Upper lobe of right lung (tissue), 1 donor: ENCODE measurements around the gene UST. TPM values are rescaled to one million over a fixed set of nuclear protein-coding genes. Genes with fewer than 3 reads are reported as not detected.

ENCODE experiments used
- ATAC-seq: fragments of 200-7000 bp; cut with Tn5 transposase; one replicate; pipeline ENCODE4 v1.9.1; 2020; ENCODE audit warnings: mild to moderate bottlenecking, moderate library complexity
- DNase-seq: peaks from one replicate; pipeline ENCODE4 v3.0.0-alpha.2; 2020
- H3K27ac ChIP-seq: fragments of 200-600 bp; one replicate; pipeline ENCODE4 v1.8.0; 2022
- H3K27me3 ChIP-seq: fragments of 200-600 bp; one replicate; pipeline ENCODE4 v1.8.0; 2022; ENCODE audit warnings: mild to moderate bottlenecking
- H3K36me3 ChIP-seq: fragments of 200-600 bp; one replicate; pipeline ENCODE4 v1.8.0; 2022
- H3K4me1 ChIP-seq: fragments of 200-600 bp; one replicate; pipeline ENCODE4 v1.8.0; 2022
- H3K4me3 ChIP-seq: fragments of 200-600 bp; one replicate; pipeline ENCODE4 v1.8.0; 2022; ENCODE audit warnings: mild to moderate bottlenecking
- H3K9me3 ChIP-seq: fragments of 200-600 bp; one replicate; pipeline ENCODE4 v1.8.0; 2022
- intact Hi-C: fragments of 100-400 bp; cut with DNase I; formaldehyde crosslinking; loops from one replicate; pipeline ENCODE4 v1.11.0; 2022
- total RNA-seq: library from RNA; stranded (reverse); fragmentation: NEBNext Ultra II Directional; extraction: Animal tissue kit (Norgen Biotek cat#: 25700); gene quantifications from one replicate; pipeline ENCODE4 v1.2.1, GENCODE V29; 2021
- TF ChIP-seq, protein P1 (sequence below): fragments of 200-600 bp; IDR thresholded peaks from one replicate; pipeline ENCODE4 v1.8.0; 2022; ENCODE audit warnings: antibody characterized with exemption
- donor health status: DM: no; HTN: yes; CAD: no; lungs with severe emphysema.

The UST gene
- total RNA-seq, 1 donor from 2014 or later, result 11.8 TPM

GRCh38 chr6:149015535-149016525 lies 269.0 kb downstream of the UST start:
- Histone ChIP-seq H3K9me3 (no peaks in the 10 kb centered on the region), H3K4me3 (no peak overlapping the region), H3K36me3 (no peaks in the 10 kb centered on the region), H3K27ac (no peak overlapping the region), H3K27me3 (no peaks in the 10 kb centered on the region), H3K4me1 (no peaks in the 10 kb centered on the region)
- TF ChIP-seq, protein P1, sequence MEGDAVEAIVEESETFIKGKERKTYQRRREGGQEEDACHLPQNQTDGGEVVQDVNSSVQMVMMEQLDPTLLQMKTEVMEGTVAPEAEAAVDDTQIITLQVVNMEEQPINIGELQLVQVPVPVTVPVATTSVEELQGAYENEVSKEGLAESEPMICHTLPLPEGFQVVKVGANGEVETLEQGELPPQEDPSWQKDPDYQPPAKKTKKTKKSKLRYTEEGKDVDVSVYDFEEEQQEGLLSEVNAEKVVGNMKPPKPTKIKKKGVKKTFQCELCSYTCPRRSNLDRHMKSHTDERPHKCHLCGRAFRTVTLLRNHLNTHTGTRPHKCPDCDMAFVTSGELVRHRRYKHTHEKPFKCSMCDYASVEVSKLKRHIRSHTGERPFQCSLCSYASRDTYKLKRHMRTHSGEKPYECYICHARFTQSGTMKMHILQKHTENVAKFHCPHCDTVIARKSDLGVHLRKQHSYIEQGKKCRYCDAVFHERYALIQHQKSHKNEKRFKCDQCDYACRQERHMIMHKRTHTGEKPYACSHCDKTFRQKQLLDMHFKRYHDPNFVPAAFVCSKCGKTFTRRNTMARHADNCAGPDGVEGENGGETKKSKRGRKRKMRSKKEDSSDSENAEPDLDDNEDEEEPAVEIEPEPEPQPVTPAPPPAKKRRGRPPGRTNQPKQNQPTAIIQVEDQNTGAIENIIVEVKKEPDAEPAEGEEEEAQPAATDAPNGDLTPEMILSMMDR, result no peak
- DNase-seq (no peak), ATAC-seq (no peak)
- intact Hi-C loops, result no loop called here

- Histone ChIP-seq H3K27ac (no peak overlapping the region), H3K36me3 (no peaks in the 10 kb centered on the region), H3K4me3 (no peak overlapping the region), H3K4me1 (no peaks in the 10 kb centered on the region), H3K9me3 (no peaks in the 10 kb centered on the region), H3K27me3 (no peaks in the 10 kb centered on the region)
- intact Hi-C loops, result no loop called here
- TF ChIP-seq, protein P1, result no peak
- DNase-seq, result no peak
- ATAC-seq, result no peak
Measured at GRCh38 chr6:149016716-149017115, 269.9 kb downstream of the UST start.

DNA sequence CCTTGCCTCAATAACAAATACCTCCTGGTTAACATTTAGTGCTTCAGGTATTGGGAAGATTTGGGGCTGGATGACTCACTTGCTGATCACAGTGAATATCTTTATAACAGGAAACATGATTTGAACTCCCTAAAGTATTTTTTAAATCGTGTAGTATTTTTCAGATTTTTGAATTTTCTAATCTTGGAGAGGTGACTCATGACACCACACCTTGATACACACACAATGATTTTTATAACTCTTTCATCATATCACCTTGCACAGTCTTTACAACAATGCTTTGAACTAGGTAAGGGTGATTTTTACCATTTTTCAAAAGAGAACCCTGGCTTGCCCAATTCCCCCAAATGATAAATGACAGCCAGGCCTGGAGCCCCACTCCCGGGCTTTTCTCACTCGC lies 273.5 kb downstream of the UST start:
- H3K9me3 ChIP-seq, result no peaks in the 10 kb centered on the region
- no peak for ATAC-seq
- no peak overlapping the region for H3K4me3 ChIP-seq
- TF ChIP-seq, protein P1, result no peak
- intact Hi-C loops, result no loop called here
- H3K4me1 ChIP-seq, result no peaks in the 10 kb centered on the region
- H3K27ac ChIP-seq, result no peak overlapping the region
- H3K27me3 ChIP-seq, result no peaks in the 10 kb centered on the region
- no peak for DNase-seq
- no peaks in the 10 kb centered on the region for H3K36me3 ChIP-seq

DNA sequence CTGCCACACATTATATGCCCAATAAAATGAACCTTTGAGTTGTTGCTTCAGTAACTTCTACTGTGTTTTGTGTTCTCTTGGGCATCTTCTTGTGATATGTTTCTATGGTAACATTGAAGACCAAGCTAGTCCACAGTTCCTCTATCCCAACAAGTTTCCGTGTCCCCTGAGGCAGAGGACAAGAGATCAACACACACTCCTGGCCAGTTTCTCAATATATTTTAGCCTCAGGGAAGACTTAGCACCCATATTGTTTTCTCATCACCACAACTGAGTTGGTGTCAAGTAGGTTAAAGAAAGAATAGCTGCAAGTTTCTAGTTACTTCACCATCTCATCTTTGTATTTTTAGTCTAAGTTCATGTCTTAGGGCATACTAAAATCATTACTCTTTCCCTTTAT lies 277.5 kb downstream of the UST start:
- no peaks in the 10 kb centered on the region for H3K4me1 ChIP-seq
- no peaks in the 10 kb centered on the region for H3K9me3 ChIP-seq
- no peak overlapping the region for H3K27ac ChIP-seq
- intact Hi-C loops, result no loop called here
- no peaks in the 10 kb centered on the region for H3K36me3 ChIP-seq
- ATAC-seq (no peak), DNase-seq (no peak)
- TF ChIP-seq, protein P1, result no peak
- H3K27me3 ChIP-seq, result no peaks in the 10 kb centered on the region
- H3K4me3 ChIP-seq, result no peak overlapping the region

- Histone ChIP-seq H3K9me3 (no peaks in the 10 kb centered on the region), H3K27me3 (no peaks in the 10 kb centered on the region), H3K4me1 (no peaks in the 10 kb centered on the region), H3K27ac (no peak overlapping the region), H3K36me3 (no peaks in the 10 kb centered on the region), H3K4me3 (no peak overlapping the region)
- intact Hi-C loops, result no loop called here
- DNase-seq (no peak), ATAC-seq (no peak)
- TF ChIP-seq, protein P1, result no peak
Measured at GRCh38 chr6:149025061-149025460, 278.2 kb downstream of the UST start.
